GM19438 (cell line): ENCODE measurements around the gene KRTAP6-1.

Experiments
- ATAC-seq: cut with Tn5 transposase; IDR thresholded peaks from one replicate; pipeline ENCODE4 v1.9.1; 2021; ENCODE audit warnings: low read depth; ENCODE audit not compliant: unreplicated experiment

Gene KRTAP6-1

GRCh38 chr21:30580132-30580531 is 33.6 kb downstream of the KRTAP6-1 start:
- ATAC-seq, result no peak

- ATAC-seq, result no peak
These were observed 34.4 kb downstream of the KRTAP6-1 start for GRCh38 chr21:30579346-30579745.

GRCh38 chr21:30577766-30578165 is 36.0 kb downstream of the KRTAP6-1 start:
- ATAC-seq, result no peak

- ATAC-seq, result no peak
These were observed 46.1 kb downstream of the KRTAP6-1 start for GRCh38 chr21:30567617-30568016.

- no peak for ATAC-seq
These were observed 50.1 kb downstream of the KRTAP6-1 start for GRCh38 chr21:30563630-30564029.
